T-helper 1 cell (primary cell): ENCODE data around the gene PRDM12.

ENCODE experiments used
- DNase-seq, 5 donors: peaks; one replicate each; pipeline ENCODE4 v3.0.0-alpha.2; 2012 to 2020
- total RNA-seq, 4 donors: gene quantifications; one replicate each; lab custom pipeline; 2026; lab: John Stamatoyannopoulos, UW

Gene PRDM12
- 0 to 0.12 (median 0.04) reads per million in 4 donors for total RNA-seq

- no peak for DNase-seq
These were observed at the start of gene PRDM12 for GRCh38 chr9:130664251-130665028. Gene PRDM12 (plus strand): TSS chr9:130664594. CDS start chr9:130664654, 60 bp downstream.

DNA sequence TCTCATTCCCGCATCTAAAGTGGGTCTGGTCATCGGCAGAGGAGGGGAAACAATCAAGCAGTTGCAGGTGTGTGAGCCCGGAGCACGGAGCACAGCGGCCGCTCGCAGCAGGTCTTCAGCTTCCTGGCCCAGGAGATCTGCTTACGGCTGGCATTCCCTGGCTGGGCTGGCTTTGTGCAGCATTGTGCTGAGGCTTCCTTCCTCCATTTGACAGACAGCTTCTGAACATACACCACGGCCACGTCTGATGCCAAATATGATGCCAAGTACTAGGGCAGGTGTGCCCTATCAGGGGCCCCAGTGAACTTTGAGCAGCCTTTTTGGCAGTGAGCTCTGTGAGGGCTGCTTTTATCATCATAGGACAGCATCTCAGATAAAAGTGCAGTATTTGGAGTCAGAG is 47.9 kb upstream of the PRDM12 start:
- no peak for DNase-seq

DNA sequence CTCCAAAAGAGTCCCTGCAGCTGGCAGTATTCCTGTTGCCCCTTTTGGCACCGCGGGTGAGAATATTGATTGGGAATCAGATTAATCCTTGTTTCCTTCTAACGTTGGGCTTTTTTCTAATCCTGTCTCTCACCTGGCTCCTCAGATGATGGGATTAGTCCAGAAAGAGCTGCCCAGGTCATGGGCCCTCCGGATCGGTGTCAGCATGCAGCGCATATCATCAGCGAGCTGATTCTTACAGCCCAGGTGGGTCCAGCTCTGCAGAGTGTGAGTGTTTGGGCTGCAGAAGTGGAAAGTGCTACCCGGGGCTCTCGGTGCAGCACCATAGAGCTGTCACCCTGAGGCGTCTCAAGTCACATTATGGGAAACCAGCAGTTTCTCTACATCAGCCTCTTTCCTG is 40.9 kb upstream of the PRDM12 start:
- DNase-seq, result no peak

- no peak for DNase-seq
These were observed 40.2 kb upstream of the PRDM12 start for GRCh38 chr9:130624154-130624553.

DNA sequence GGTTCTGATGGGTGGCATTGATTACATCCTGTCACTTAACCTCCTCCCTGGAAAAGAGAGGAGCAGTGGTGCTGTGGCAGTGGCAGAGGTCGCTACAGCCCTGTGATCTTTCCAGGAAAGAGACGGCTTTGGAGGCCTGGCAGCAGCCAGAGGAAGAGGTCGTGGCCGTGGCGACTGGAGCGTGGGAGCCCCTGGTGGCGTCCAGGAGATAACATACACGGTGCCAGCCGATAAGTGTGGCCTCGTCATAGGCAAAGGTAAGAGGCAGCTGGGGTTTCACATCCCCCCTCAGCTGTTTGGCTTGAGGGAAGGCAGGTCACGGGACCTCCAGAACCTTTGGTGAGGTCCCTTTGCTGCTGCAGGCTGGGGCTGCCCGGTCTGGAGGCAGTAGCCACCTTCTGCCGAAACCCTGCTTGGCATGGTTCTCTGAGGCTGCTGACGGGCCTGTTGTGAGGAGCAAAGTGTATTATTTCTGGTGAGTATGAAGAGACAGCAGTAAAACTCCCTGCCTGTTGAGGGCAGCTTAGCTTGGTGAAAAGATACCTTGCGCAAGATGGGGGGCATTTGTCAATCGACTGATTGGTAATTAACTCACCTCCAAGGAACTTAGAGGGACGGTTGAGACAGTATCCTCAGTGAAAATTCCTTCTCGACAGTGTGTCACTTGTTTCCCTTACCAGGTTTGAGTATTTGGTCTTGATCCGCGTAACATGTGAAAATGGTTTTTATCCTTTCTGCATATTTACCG is 38.0 kb upstream of the PRDM12 start:
- no peak for DNase-seq

- DNase-seq, result no peak
These were observed 37.3 kb upstream of the PRDM12 start for GRCh38 chr9:130627051-130627450.

DNA sequence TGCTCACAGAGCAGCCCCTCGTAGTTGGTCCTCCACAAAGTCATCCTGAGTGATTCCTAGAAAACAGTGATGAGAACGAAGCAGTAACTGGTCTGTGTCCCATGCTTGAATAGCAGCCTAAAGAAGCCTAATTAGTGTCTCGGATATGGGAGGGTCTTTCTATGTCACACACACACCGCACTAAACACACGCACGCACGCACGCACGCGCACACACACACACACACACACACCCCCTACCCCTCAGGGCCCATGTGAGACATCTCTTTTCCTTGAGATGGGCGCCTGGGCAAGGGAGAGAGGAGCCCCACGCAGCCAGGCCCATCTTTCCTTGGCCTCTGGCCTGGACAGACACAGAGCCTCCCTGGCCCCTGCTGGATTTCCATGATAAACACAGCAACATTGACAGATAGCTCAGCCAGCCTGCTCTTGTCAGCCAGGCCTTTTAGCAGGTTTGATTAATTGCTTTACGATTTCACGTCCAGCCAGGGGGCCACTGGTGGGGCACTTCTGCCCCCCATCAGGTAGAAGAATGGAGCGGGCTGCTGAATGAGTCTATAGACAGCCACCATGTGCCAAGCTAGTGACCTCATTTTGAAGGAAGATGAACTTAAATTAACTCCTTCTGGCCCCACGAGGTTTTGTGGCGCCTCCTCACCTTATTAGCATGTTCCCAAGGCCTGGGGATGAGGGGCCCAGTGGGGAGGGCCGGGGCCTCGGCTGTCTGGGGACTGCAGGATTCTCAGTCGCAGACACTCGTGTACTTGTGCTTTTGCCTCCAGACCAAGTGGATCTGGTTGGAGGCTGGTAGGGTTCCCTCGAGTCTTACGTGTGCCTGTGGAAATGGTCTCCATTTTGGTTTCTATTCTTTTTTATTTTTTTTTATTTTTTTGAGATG is 36.2 kb upstream of the PRDM12 start:
- no peak for DNase-seq

- no peak for DNase-seq
These were observed 34.8 kb upstream of the PRDM12 start for GRCh38 chr9:130629443-130630070.

GRCh38 chr9:130630071-130630450 is 34.3 kb upstream of the PRDM12 start:
- DNase-seq, result no peak

- no peak for DNase-seq
These were observed 33.7 kb upstream of the PRDM12 start for GRCh38 chr9:130630506-130631330.

DNA sequence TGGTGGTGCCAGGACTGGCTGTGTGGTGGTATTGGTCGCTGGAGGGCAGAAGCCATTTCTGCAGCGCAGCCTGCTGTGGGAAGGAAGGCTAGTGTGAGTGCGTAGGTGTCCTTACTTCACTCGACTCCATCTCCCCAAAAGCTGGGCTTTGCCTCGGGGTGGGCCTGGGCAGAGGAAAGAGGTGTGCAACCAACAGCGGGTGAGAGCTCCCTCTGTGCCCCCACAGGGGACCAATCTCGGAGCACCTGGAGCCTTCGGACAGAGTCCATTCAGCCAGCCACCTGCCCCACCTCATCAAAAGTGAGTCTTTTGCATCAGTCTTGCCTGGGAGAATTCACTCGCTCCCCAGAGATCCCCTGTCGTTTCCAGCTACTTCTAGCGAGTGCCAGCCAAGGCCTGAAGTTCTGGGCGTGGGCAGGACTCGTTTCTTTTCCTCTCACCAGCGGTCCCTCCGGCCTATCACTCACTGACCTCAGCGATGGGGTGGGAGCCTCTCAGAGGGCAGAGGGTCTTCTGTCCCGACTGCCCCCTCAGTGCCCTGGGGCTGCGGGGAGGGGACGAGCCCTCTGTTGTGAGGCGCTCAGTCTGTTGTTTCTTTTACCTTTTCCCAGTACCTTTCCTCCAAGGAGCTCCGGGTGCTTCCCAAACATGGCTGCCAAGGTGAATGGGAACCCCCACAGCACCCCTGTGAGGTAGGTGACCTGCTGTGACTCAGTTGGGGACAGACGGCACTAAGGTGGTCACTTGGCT is 32.9 kb upstream of the PRDM12 start:
- DNase-seq, result no peak

DNA sequence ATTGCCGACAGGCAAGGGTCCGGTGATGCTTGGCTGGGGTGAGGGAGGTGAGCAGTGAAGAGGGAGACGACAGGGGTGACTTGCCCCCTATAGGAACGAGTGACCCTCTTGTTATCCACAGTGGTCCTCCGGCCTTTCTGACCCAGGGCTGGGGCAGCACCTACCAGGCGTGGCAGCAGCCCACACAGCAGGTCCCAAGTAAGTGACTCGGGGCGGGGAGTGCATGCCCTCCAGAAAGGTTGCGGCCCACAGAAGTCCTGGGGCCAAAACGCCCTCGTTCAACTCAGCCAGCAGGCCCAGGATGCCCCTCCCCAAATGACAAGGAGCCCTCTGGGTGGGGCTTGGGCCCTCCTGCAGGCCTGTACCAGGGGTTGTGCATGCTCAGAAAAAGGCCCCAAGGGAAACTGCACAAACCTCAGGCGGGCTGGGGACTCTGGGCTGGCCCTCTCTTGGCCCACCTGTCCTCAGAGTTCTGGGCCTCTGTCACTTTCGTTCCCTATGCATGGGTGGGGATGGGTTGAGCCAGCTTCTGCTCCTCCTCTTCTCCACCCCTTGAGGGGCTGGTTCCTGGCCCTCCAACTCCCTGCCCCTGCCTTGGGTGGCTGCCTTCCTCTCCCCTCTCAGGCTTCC is 32.2 kb upstream of the PRDM12 start:
- DNase-seq, result no peak

GRCh38 chr9:130632841-130633240 is 31.6 kb upstream of the PRDM12 start:
- DNase-seq, result no peak

- no peak for DNase-seq
These were observed 30.8 kb upstream of the PRDM12 start for GRCh38 chr9:130633336-130634190.

DNA sequence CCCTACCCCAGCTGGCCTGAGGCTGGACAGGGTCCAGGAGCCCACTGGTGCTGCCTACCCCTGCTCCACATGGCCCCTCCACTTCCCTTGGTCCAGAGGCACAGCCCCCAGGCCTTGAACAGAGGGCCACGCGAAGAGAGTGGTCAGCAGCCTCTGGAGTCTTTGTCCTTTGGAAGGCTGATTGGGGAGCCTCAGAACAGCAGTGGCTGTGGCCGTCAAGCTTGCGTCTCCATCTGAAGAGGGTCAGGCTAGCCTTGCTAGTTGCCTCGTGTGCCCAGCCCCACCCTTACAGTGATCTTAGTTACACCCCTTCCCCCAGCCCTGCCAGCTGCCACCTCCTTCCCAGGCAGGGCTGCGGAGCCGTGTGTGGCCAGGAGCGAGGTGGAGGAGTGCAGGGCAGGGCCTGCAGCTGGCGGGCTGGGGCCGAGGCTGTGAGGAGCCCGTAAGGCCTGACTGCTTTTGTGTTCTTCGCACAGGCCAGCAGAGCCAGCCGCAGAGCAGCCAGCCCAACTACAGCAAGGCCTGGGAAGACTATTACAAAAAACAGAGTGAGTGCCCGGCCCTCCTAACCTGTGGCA is 30.1 kb upstream of the PRDM12 start:
- DNase-seq, result no peak

DNA sequence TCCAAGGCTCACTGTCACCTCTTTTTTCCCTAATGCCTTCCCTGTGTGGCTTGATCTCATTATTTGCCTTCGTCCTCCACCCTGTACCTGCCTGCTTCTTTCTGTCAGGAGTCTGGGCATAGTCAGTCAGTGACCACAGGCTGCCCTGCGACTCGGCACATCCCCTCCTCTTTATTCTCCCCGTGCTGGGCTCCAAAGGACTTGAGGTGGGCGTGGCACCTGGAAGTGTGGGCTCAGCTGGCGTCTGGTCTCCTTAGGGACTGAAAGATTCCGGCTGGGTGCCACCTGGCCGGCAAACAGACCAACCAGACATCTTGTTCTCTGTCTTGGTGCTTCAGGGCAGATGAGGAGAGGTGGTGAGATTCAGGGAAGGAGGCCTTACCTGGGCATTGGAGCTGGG is 29.6 kb upstream of the PRDM12 start:
- no peak for DNase-seq

DNA sequence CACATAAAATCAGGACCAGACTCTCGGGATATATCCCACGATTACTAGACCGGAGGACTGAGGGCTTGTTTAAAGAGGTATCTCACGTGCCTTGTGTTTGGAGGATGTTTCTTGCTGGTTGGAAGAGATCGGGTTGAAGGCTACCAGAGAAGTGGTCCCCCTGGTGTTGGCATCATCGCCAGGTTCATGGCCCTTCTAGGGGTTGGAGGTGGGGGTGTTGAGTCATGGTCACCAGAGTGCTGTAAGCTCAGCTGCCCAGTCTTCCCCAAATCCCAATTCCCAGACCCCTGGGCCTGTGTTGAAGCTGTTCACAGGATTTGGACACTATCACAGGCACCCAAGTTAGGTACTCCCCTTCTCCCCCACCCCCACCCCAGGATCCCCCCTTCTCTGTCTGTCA is 29.1 kb upstream of the PRDM12 start:
- DNase-seq, result no peak

- DNase-seq, result no peak
These were observed 28.4 kb upstream of the PRDM12 start for GRCh38 chr9:130635721-130636647.
